Measurements from ENCODE around the gene FCHSD1.

The FCHSD1 gene

GRCh38 chr5:141692533-141692888 is 41.3 kb upstream of the FCHSD1 start:
- no peaks in the 10 kb centered on the region for H3K36me3 ChIP-seq (ENCODE audit: insufficient read depth, insufficient read length, low read length)
- peaks cover 15% of the 10 kb centered on the region for H3K4me1 ChIP-seq (ENCODE audit: insufficient read depth, insufficient read length)
- H3K27me3 ChIP-seq (ENCODE audit: insufficient read depth, insufficient read length): peaks cover 14% of the 10 kb centered on the region
- H3K4me3 ChIP-seq (ENCODE audit: insufficient read length, low read depth): peak overlapping the region; percentile 21
- no peak for DNase-seq (ENCODE audit: low read depth, low spot score)
- no peaks in the 10 kb centered on the region for H3K9me3 ChIP-seq (ENCODE audit: insufficient read depth, low read length)
- H3K9ac ChIP-seq (ENCODE audit: insufficient read length, low read depth): peak overlapping the region; percentile 36
- no peak for TF ChIP-seq ZNF274 (IDR thresholded peaks at IDR 0.05; ENCODE audit: low read depth, low read length)
- no peak for TF ChIP-seq YY1 (IDR thresholded peaks at IDR 0.05; ENCODE audit: insufficient read depth, insufficient read length)
- TF ChIP-seq SUZ12 (IDR thresholded peaks at IDR 0.05; ENCODE audit: extremely low read depth, insufficient read depth, insufficient read length): no peak

GRCh38 chr5:141691867-141692532 is 40.8 kb upstream of the FCHSD1 start:
- no peaks in the 10 kb centered on the region for H3K9me3 ChIP-seq (ENCODE audit: insufficient read depth, low read length)
- H3K27me3 ChIP-seq (ENCODE audit: insufficient read depth, insufficient read length): peaks cover 14% of the 10 kb centered on the region
- DNase-seq (ENCODE audit: low read depth, low spot score): peak; percentile 57
- TF ChIP-seq YY1 (IDR thresholded peaks at IDR 0.05; ENCODE audit: insufficient read depth, insufficient read length): no peak
- no peak for TF ChIP-seq SUZ12 (IDR thresholded peaks at IDR 0.05; ENCODE audit: extremely low read depth, insufficient read depth, insufficient read length)
- TF ChIP-seq ZNF274 (IDR thresholded peaks at IDR 0.05; ENCODE audit: low read depth, low read length): no peak
- H3K4me1 ChIP-seq (ENCODE audit: insufficient read depth, insufficient read length): peaks cover 15% of the 10 kb centered on the region
- H3K36me3 ChIP-seq (ENCODE audit: insufficient read depth, insufficient read length, low read length): no peaks in the 10 kb centered on the region
- peak overlapping the region; percentile 21 for H3K4me3 ChIP-seq (ENCODE audit: insufficient read length, low read depth)
- H3K9ac ChIP-seq (ENCODE audit: insufficient read length, low read depth): peak overlapping the region; percentile 36

- TF ChIP-seq YY1 (IDR thresholded peaks at IDR 0.05; ENCODE audit: insufficient read depth, insufficient read length) (no peak), SUZ12 (IDR thresholded peaks at IDR 0.05; ENCODE audit: extremely low read depth, insufficient read depth, insufficient read length) (no peak), ZNF274 (IDR thresholded peaks at IDR 0.05; ENCODE audit: low read depth, low read length) (no peak)
- H3K4me3 ChIP-seq (ENCODE audit: insufficient read length, low read depth): no peak overlapping the region
- H3K9me3 ChIP-seq (ENCODE audit: insufficient read depth, low read length): no peaks in the 10 kb centered on the region
- H3K27me3 ChIP-seq (ENCODE audit: insufficient read depth, insufficient read length): peaks cover 14% of the 10 kb centered on the region
- no peaks in the 10 kb centered on the region for H3K36me3 ChIP-seq (ENCODE audit: insufficient read depth, insufficient read length, low read length)
- H3K4me1 ChIP-seq (ENCODE audit: insufficient read depth, insufficient read length): peaks cover 15% of the 10 kb centered on the region
- DNase-seq (ENCODE audit: low read depth, low spot score): no peak
- no peak overlapping the region for H3K9ac ChIP-seq (ENCODE audit: insufficient read length, low read depth)
These were observed 40.2 kb upstream of the FCHSD1 start for GRCh38 chr5:141691286-141691866.

- Histone ChIP-seq H3K36me3 (ENCODE audit: insufficient read depth, insufficient read length, low read length) (no peaks in the 10 kb centered on the region), H3K4me1 (ENCODE audit: insufficient read depth, insufficient read length) (peaks cover 10% of the 10 kb centered on the region), H3K9ac (ENCODE audit: insufficient read length, low read depth) (no peak overlapping the region), H3K9me3 (ENCODE audit: insufficient read depth, low read length) (no peaks in the 10 kb centered on the region), H3K27me3 (ENCODE audit: insufficient read depth, insufficient read length) (peaks cover 11% of the 10 kb centered on the region), H3K4me3 (ENCODE audit: insufficient read length, low read depth) (no peak overlapping the region)
- TF ChIP-seq YY1 (IDR thresholded peaks at IDR 0.05; ENCODE audit: insufficient read depth, insufficient read length) (no peak), ZNF274 (IDR thresholded peaks at IDR 0.05; ENCODE audit: low read depth, low read length) (no peak), SUZ12 (IDR thresholded peaks at IDR 0.05; ENCODE audit: extremely low read depth, insufficient read depth, insufficient read length) (no peak)
- peak; percentile 68 for DNase-seq (ENCODE audit: low read depth, low spot score)
These were observed 35.6 kb upstream of the FCHSD1 start for GRCh38 chr5:141686648-141687416.

- Histone ChIP-seq H3K9me3 (ENCODE audit: insufficient read depth, low read length) (no peaks in the 10 kb centered on the region), H3K27me3 (ENCODE audit: insufficient read depth, insufficient read length) (no peaks in the 10 kb centered on the region), H3K4me3 (ENCODE audit: insufficient read length, low read depth) (no peak overlapping the region), H3K36me3 (ENCODE audit: insufficient read depth, insufficient read length, low read length) (no peaks in the 10 kb centered on the region), H3K4me1 (ENCODE audit: insufficient read depth, insufficient read length) (peaks cover 16% of the 10 kb centered on the region), H3K9ac (ENCODE audit: insufficient read length, low read depth) (no peak overlapping the region)
- TF ChIP-seq ZNF274 (IDR thresholded peaks at IDR 0.05; ENCODE audit: low read depth, low read length): no peak
- no peak for TF ChIP-seq YY1 (IDR thresholded peaks at IDR 0.05; ENCODE audit: insufficient read depth, insufficient read length)
- TF ChIP-seq SUZ12 (IDR thresholded peaks at IDR 0.05; ENCODE audit: extremely low read depth, insufficient read depth, insufficient read length): no peak
- DNase-seq (ENCODE audit: low read depth, low spot score): no peak
These were observed 34.4 kb upstream of the FCHSD1 start for GRCh38 chr5:141685591-141685990.

GRCh38 chr5:141683596-141684141 is 32.5 kb upstream of the FCHSD1 start:
- Histone ChIP-seq H3K36me3 (ENCODE audit: insufficient read depth, insufficient read length, low read length) (peaks cover 12% of the 10 kb centered on the region), H3K4me1 (ENCODE audit: insufficient read depth, insufficient read length) (peaks cover 16% of the 10 kb centered on the region), H3K9ac (ENCODE audit: insufficient read length, low read depth) (no peak overlapping the region), H3K27me3 (ENCODE audit: insufficient read depth, insufficient read length) (no peaks in the 10 kb centered on the region), H3K4me3 (ENCODE audit: insufficient read length, low read depth) (no peak overlapping the region), H3K9me3 (ENCODE audit: insufficient read depth, low read length) (no peaks in the 10 kb centered on the region)
- no peak for TF ChIP-seq SUZ12 (IDR thresholded peaks at IDR 0.05; ENCODE audit: extremely low read depth, insufficient read depth, insufficient read length)
- no peak for TF ChIP-seq YY1 (IDR thresholded peaks at IDR 0.05; ENCODE audit: insufficient read depth, insufficient read length)
- TF ChIP-seq ZNF274 (IDR thresholded peaks at IDR 0.05; ENCODE audit: low read depth, low read length): no peak
- DNase-seq (ENCODE audit: low read depth, low spot score): no peak
